Fibroblast of pulmonary artery (primary cell): ENCODE results near the gene CRYAB.

Source experiments
- DNase-seq: peaks from one replicate; pipeline ENCODE4 v3.0.0-alpha.2; 2010; ENCODE audit warnings: low read depth
- H3K4me3 ChIP-seq: replicated peaks from 2 replicates; pipeline ENCODE4 v1.5.1; 2011; ENCODE audit warnings: low read depth, mild to moderate bottlenecking, control low read depth, low read length, moderate library complexity
- CTCF ChIP-seq: IDR thresholded peaks from 2 replicates; pipeline ENCODE4 v1.5.1; 2011; ENCODE audit warnings: mild to moderate bottlenecking, control low read depth, low read length, inconsistent platforms; ENCODE audit errors: missing control alignments

CRYAB gene

DNA sequence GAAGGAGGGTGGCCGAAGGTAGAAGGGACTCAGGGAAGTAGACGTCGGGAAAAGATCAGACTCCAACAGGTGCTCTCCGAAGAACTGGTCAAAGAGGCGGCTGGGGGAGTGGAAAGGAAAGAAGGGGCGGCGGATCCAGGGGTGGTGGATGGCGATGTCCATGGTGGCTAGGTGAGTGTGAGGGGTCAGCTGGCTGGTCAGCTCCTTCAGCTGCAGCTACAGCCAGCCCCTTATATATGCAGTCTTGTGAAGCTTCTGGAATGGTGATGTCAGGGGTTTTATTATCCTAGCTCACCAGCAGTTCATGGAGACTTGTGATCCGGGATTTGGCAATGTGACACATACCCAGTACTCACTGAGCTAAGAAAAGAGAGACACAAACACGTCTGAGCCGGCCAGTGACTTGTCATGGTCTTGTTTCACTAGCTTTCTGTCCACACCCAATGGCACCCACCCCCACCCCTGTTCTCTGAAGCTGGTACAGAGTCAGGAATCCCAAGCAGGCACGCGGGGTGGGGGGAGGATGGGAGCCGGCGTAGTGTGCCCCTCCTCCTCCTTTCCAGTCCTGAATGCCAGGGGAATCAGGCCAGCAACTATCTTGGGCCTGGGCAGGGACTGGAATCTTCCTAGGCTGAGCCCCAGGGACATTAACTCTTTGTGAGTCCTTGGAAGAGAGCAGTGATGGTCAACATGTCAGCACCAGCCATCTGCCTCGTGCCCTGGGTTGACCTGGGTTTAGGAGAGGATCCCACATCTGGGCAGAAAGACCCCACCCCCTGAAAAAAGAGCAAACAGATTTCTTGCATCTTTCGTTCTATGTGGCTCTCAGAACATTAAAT lies at the start of gene CRYAB:
Gene CRYAB, minus strand, starts transcription at position 208 of the 839 bp plus-strand sequence. Its CDS starts 46 bp downstream, at position 162.
- peak within 1 kb of the TSS; percentile 21 for H3K4me3 ChIP-seq
- peak; percentile 83 for DNase-seq
- TF ChIP-seq CTCF = no peak

DNA sequence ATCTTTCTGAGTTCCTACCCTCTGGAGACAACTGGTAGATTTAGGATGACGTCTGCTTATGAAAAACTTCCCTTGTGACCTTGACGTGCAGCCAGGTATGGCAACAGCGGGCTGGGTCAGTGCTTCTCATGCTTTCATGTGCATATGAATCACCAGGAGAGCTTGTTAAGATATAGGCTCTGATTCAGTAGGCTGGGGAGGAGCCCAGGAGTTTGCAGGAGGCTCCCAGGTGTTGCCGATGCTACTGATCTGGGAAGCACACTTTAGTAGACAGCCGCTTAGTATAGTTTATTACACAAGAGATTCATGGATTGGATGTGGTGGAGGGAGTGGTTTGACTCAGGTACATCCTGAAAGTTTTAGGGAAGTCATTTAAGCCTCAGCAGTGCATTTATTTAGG lies 49.3 kb upstream of the CRYAB start:
- H3K4me3 ChIP-seq = no peak overlapping the region
- no peak for TF ChIP-seq CTCF
- DNase-seq = no peak

GRCh38 chr11:111957663-111958444 lies 46.3 kb upstream of the CRYAB start:
- DNase-seq = no peak
- no peak overlapping the region for H3K4me3 ChIP-seq
- TF ChIP-seq CTCF = no peak

DNA sequence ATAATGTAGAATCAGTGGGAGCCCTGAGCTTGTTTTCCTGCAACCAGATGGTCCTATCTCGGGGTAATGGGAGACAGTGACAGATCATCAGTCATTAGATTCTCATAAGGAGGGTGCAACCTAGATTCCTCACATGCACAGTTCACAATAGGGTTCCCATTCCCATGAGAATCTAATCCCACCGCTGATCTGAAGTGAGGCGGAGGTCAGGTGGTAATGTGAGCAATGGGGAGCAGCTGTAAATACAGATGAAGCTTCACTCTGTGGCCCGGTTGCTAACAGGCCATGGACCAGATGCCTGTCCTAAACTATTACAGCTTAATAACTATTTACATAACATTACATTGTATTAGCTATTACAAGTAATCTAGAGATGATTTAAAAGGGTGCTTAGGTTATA lies 42.6 kb upstream of the CRYAB start:
- no peak for DNase-seq

GRCh38 chr11:111951565-111951964 lies 40.0 kb upstream of the CRYAB start:
- no peak for TF ChIP-seq CTCF
- H3K4me3 ChIP-seq = no peak overlapping the region
- DNase-seq = no peak

More for the DNA sequence above, 42.6 kb upstream of the CRYAB start:
- no peak for TF ChIP-seq CTCF
- H3K4me3 ChIP-seq = no peak overlapping the region

- TF ChIP-seq CTCF = no peak
- DNase-seq = no peak
- no peak overlapping the region for H3K4me3 ChIP-seq
These were observed 38.2 kb upstream of the CRYAB start for GRCh38 chr11:111949519-111950426.
